Dermis microvascular lymphatic vessel endothelial cell (primary cell): ENCODE results near the gene GLI3. TPM values are rescaled to one million over a fixed set of nuclear protein-coding genes. Genes with fewer than 3 reads are reported as not detected.

Source experiments
- DNase-seq, 2 donors: peaks; one replicate each; pipeline versions ENCODE4 v3.0.0 to v3.0.0-alpha.2; 2010; ENCODE audit warnings: low read depth in 2 of 2
- total RNA-seq: library from RNA; depleted of rRNA; stranded (reverse); fragments of >200 nt; gene quantifications from 2 replicates; pipeline ENCODE4 v1.2.1, GENCODE V29; 2014

Gene GLI3
- total RNA-seq, 1 donor from 2014 or later, result 0.26 TPM

DNA sequence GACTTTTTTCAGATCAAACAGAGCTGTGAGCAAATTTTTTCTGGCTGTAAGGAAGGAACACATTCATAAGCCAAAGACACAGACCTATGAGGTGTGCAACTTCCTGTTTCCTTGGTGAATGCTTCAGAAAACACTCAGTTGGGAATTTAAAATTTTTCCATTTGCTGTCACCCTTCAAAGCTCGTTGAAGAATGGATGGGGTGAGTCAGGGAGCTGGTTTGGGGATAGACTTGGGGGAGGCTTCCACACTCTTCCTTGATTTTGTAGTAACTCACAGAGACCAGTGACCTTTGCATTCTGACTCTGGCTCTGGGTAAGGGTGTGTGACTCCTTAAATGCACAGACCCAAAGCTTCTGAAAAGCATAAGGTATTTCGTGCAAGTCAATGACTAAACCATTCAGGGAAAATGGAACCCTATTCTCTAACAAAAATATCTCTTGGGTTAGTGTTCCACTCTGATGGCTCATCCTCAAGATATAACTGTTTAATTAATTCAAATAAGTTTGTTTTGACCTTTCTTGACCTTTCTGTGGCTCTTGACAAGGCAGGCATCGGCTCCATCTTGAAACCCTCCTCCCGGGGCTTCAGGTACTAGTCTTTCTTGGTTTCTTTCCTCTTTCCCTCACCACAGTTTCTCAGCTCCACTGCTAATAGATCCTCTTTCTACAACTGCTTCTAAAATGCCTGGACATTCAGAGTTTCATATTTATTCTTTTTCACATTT is 306.3 kb downstream of the GLI3 start:
- no peak for DNase-seq

DNA sequence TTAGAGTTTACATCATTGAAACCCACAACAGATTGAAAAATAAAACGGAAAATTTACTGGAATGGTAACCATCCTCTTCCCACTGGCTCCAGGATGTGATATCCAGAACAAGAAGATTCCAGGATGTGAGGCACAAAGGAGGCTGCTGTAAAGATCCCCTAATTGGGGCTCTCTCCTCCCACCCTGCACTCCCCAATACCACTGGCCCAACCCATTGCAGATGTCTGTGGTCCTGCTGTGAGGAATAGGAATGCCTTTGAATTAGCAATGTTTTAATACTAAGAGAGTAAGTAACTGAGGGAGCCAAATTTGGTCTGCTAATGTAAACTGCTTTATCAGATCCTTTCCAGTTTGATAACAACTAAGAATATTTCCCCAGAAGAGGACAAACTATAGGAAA is 308.2 kb downstream of the GLI3 start:
- no peak for DNase-seq

DNA sequence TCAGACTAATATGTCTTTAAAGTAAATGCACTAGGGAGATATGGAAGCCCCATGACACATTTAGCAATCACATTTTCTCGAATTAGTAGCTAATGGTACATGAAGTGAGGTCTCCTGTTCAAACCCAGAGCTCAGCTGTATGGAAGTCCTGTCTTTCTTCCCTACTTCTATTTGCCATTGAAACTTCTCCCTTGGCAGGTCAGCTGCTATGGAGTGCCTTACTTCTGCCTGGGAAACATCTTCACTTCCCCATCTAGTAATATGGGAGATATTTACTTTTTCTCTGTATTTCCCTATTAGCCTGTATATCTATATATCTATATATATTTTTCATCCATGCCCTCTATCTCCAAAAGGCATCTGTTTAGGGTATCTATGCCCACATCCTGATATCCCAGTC is 308.8 kb downstream of the GLI3 start:
- no peak for DNase-seq

DNA sequence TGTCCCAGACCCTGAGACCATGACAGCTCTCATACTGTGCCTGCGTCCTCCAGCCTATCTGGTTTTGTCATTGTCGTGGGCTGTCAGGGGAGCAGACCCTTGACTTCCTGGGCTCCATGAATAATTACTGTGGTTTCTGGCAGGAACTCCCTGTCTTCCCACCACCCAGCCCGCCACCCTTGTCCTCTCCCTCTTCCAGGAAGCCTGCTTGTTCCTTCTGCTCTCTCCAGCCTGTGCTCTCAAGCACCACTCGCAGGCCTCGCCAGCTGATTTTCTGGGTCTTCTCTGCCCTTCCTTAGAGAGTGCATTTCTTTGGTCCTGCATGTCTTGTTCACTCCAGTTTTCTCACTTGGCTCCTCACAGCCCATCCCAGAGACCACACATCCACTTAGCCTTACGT is 309.6 kb downstream of the GLI3 start:
- DNase-seq, result no peak

DNA sequence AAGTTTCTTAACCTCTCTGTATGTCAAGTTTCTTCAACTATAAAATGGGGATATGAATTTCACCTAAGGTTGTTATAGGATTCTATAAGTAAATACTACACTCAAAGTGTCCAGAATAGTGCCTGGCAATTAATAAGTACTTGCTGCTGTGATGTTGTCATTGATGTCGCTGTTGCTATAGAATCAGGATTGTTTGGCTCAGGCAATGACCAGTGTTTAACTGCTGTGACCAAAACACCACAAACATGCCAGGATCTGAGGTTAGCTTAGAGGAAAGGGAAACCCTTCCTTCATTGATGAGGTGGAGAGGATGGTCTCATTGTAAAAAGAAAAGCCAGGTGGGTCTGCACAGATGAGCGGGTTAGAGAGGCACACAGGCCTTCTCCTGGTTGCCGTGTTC is 311.1 kb downstream of the GLI3 start:
- DNase-seq, result no peak

DNA sequence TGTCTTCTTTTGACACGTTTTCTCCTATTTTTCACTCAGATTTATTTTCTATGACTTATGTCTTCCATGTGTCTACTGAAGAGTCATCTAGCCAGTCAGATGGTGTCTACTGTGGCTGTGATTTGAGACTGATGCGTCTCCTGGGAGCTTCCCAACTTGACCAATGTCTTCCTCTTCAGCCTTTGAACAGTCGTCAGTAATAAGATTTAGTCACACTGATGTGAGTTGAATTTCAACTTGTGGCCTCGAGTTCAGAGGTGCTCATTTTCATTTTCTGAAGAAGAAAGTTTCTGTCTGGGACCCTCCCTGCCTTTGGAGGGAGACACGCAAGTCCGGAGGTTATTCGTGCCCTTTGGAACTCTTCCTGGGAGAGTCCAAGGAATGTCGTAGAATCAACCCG is 312.2 kb downstream of the GLI3 start:
- DNase-seq, result no peak

DNA sequence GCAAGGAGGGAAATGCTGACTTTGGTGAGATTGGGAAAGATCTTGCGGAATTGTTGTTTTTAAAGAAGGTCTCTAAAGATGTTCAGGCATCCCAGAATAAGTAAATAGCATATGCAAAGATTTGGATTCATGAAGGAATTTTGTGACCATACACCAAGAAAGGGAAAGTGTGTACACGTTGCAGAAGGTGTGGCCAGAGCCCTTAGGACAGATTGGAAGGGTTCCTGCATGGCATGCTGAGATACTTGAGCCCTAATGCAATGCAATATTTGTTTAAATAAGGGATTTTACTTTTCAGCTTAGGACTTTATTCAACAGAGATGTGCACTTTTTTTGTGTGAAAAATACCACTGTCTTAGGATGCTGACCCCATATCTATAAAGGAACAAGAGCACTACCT is 314.6 kb downstream of the GLI3 start:
- no peak for DNase-seq

DNA sequence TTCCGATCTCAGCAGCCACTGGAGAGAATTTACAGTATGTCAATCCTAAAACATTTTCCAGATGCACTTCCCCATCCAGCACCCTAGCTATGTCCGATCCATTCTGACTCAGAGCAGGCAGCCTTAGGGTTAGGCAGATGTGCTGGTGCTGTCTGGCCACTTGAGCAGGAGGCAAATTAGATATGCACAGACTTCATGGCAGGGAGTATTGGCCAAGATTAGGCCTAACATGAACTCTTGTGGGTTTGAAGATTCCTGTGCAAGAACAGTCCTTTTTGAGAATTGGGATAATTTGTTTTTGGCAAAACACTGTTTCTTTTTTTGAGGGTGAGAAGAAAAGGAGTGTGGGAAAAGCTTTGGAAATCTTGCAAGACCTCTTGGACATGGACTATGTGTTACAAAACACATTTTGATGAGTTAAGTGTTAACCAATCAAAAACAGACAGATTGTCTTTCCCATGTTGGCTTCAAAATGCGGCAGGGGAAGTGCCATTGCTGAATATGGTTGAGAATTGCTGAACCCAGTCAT is 315.5 kb downstream of the GLI3 start:
- no peak for DNase-seq

DNA sequence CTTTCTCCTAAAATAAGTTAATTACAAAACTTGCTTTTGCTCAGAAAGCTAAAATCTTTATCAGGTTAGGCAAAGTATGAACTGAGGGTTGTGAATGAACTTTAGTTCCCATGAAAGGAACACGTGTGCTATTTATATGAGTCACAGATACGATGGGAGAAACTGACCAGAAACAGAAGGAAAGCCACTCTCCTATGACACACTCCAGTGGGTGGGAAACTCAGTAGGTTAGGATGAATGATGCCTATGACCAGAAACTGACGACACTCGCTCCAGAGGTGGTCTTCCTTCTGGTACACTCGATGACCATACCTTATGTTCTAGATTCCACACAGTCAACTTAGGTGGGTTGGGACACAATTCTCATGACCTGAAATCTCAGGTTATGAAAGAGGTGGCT is 318.4 kb downstream of the GLI3 start:
- peak in 1 of 2 donors; percentile 3 for DNase-seq

DNA sequence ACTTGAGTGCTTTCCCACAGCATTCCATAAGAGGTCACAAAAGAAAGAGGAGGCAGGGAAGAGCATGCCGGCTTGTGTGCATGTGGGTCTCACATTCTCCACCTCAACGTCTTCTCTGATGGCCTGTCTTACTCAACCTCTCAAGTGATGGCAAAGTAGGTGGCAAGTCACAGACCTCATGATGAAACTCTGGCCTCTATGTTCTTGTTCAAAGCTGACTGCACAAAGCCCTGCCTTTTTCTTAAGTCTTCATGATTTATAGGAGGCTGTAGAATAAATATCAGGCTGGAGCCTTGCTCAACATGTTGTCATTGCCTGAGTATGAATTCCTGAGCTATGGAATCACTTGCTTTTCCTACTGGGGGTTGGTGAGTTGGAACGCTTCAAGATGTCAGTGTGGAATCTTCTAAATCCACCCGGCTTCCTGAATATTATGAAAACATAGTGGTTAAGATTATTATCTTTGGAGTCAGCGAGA is 320.5 kb downstream of the GLI3 start:
- DNase-seq, result peak in 1 of 2 donors; percentile 72

DNA sequence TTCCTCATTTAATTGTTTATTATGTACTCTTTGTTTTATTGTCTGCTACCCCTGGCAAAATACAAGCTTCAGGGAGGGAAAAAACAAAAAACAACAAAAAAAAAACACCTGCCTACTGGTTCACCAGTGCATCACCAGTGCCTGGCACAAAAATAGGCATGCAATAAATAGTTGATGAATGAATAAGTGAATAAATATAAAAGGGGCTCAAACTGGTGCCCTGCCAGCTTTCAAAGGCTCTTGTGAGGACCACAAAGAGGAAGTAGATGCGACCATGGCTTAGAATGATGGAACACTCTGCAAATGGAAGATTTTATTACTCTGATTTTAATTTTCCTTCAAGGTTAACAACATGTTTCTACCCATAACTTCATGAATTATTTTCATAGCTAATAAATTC is 321.1 kb downstream of the GLI3 start:
- no peak for DNase-seq

DNA sequence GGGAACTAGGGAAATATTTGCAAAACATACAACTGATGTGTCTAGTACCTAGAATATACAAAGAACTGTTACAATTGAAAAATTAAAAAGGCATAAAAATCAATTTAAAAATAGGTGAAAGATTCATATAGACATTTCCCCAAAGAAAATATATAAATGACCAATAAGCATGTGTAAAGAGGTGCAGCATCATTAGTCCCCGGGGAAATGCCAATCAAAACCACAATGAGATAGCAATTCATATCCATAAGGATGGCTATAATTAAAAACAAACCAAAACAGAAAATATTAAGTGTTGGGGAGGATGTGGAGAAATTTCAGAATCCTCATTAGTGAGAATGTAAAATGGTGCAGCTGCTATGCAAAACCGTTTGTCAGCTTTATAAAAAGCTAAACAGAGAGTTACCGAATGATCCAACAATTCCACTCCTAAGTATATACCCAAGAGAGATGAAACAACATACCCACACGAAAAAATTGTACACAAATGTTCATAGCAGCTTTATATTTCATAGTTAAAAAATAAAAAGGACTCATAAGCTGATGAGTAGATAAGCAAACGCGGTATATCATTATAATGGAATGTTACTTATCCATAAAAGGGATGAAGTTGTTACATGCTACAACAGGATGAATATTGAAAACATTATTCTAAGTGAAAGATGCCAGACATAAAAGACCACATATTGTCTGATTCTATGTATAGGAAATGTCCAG is 324.0 kb downstream of the GLI3 start:
- DNase-seq, result no peak

DNA sequence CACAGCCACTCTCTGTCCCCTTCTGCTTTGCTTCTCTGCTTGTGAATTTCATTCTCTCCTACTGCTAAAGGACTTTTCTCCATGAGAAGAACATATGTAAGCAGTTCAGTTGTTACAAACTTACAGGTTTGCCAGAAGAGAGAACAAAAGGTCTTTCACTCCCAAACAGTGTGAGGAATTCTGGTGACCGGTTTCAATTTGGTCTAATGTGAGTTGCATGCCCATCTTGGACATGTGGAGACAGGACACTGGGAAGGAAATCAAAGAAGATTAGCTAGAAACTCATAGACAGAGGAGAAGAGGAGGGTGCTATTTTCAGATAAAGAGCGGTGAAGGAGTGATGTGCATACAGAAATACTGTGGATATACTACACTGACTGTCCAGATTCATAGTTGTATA is 324.6 kb downstream of the GLI3 start:
- DNase-seq, result no peak

DNA sequence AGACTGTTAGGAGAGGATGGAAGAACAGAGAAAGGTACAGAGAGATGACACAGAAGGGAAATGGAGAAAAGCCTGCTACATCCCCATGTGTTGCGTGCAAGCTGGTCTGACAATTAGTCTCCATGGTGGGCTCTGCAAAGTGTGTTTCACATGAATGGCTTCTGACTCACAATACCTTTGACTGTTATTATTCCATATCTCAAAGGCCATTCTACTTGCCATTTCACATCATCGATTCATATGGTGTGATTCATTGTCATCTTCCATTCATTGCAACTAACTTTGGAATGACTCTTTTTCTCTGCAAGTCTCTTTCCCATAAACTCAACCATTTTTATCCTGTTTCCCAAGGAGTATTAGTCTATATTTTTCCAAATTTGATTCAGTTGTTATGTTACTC is 325.2 kb downstream of the GLI3 start:
- peak in 1 of 2 donors; percentile 8 for DNase-seq
